WTC11 (cell line): ENCODE data around the gene INHA. TPM values are rescaled to one million over a fixed set of nuclear protein-coding genes. Genes with fewer than 3 reads are reported as not detected.

ENCODE experiments used
- ATAC-seq: fragments of 200-7000 bp; cut with Tn5 transposase; 2 replicates; pipeline ENCODE4 v1.10.0; 2021; ENCODE audit warnings: mild to moderate bottlenecking, moderate library complexity
- CTCF ChIA-PET: fragments of 300-600 bp; sonication (Branson Sonifier 250); formaldehyde crosslinking; loops from one replicate; lab custom pipeline; 2021; ENCODE audit warnings: antibody characterized with exemption; lab: Charles Lee
- POLR2A ChIA-PET: fragments of 350-600 bp; sonication (Branson Sonifier 250); formaldehyde crosslinking; loops from one replicate; lab custom pipeline; 2021; ENCODE audit warnings: antibody characterized with exemption; lab: Charles Lee
- DNase-seq: peaks from one replicate; pipeline ENCODE4 v3.0.0; 2021; ENCODE audit warnings: low spot score
- H3K27ac Mint-ChIP-seq: 2 replicates; pipeline ENCODE4 v1.8.0; 2021; ENCODE audit warnings: mixed read lengths
- H3K27me3 Mint-ChIP-seq: 2 replicates; pipeline ENCODE4 v1.8.0; 2021; ENCODE audit warnings: low read depth, mild to moderate bottlenecking, moderate library complexity, mixed read lengths
- H3K36me3 Mint-ChIP-seq: 2 replicates; pipeline ENCODE4 v1.8.0; 2021; ENCODE audit warnings: mixed read lengths
- H3K4me1 Mint-ChIP-seq: 2 replicates; pipeline ENCODE4 v1.8.0; 2022; ENCODE audit warnings: mixed read lengths
- H3K4me3 Mint-ChIP-seq: 2 replicates; pipeline ENCODE4 v1.8.0; 2021; ENCODE audit warnings: mild to moderate bottlenecking, moderate library complexity, mixed read lengths
- H3K9me3 Mint-ChIP-seq: 2 replicates; pipeline ENCODE4 v1.8.0; 2021; ENCODE audit warnings: mixed read lengths
- CDX4 ChIP-seq: fragments of 250-450 bp; sonication (Bioruptor Pico); IDR thresholded peaks from 2 replicates; pipeline ENCODE4 v1.9.0; 2021; ENCODE audit warnings: moderate library complexity, mild to moderate bottlenecking, inconsistent platforms, borderline replicate concordance
- ELF4 ChIP-seq: sonication (generic); formaldehyde crosslinking; IDR thresholded peaks from 2 replicates; pipeline ENCODE4 v1.8.1; 2022; ENCODE audit warnings: low read depth, mild to moderate bottlenecking, moderate library complexity, missing genetic modification reagents
- FOXJ3 ChIP-seq: sonication (generic); formaldehyde crosslinking; IDR thresholded peaks from 2 replicates; pipeline ENCODE4 v1.9.0; 2021; ENCODE audit warnings: missing genetic modification reagents, mild to moderate bottlenecking, borderline replicate concordance
- FOXP4 ChIP-seq: sonication (generic); formaldehyde crosslinking; IDR thresholded peaks from 2 replicates; pipeline ENCODE4 v1.8.0; 2022; ENCODE audit warnings: mild to moderate bottlenecking, missing genetic modification reagents
- GABPB1 ChIP-seq: sonication (generic); formaldehyde crosslinking; IDR thresholded peaks from 2 replicates; pipeline ENCODE4 v1.8.1; 2023; ENCODE audit warnings: mild to moderate bottlenecking, missing genetic modification reagents
- GRHL2 ChIP-seq: fragments of 250-450 bp; sonication (Bioruptor Pico); IDR thresholded peaks from 2 replicates; pipeline ENCODE4 v1.8.0; 2022; ENCODE audit warnings: mild to moderate bottlenecking, moderate library complexity; ENCODE audit not compliant: insufficient replicate concordance, severe bottlenecking
- HMGA2 ChIP-seq: fragments of 250-450 bp; sonication (Bioruptor Pico); IDR thresholded peaks from 2 replicates; pipeline ENCODE4 v1.4.0; 2021; ENCODE audit warnings: mild to moderate bottlenecking, moderate library complexity
- MAX ChIP-seq: sonication (generic); formaldehyde crosslinking; IDR thresholded peaks from 2 replicates; pipeline ENCODE4 v1.8.0; 2022; ENCODE audit warnings: mild to moderate bottlenecking, missing genetic modification reagents
- MYBL2 ChIP-seq: sonication (generic); formaldehyde crosslinking; IDR thresholded peaks from 2 replicates; pipeline ENCODE4 v1.8.1; 2023; ENCODE audit warnings: mild to moderate bottlenecking, moderate library complexity, missing genetic modification reagents
- NFATC4 ChIP-seq: fragments of 250-450 bp; sonication (Bioruptor Pico); IDR thresholded peaks from 2 replicates; pipeline ENCODE4 v1.9.0; 2021; ENCODE audit warnings: mild to moderate bottlenecking
- NFYB ChIP-seq: sonication (generic); formaldehyde crosslinking; conservative IDR thresholded peaks from 2 replicates; pipeline ENCODE4 v1.8.0; 2022; ENCODE audit warnings: low read depth, missing genetic modification reagents
- NR1H2 ChIP-seq: sonication (generic); formaldehyde crosslinking; IDR thresholded peaks from 2 replicates; pipeline ENCODE4 v1.9.0; 2021; ENCODE audit warnings: mild to moderate bottlenecking, moderate library complexity, missing genetic modification reagents
- NR3C1 ChIP-seq: sonication (generic); formaldehyde crosslinking; conservative IDR thresholded peaks from 2 replicates; pipeline ENCODE4 v1.8.1; 2023; ENCODE audit warnings: low read depth, mild to moderate bottlenecking, missing genetic modification reagents
- TCF7 ChIP-seq: sonication (generic); formaldehyde crosslinking; IDR thresholded peaks from 2 replicates; pipeline ENCODE4 v1.8.0; 2022; ENCODE audit warnings: mild to moderate bottlenecking, low read depth, missing genetic modification reagents, moderate library complexity
- TEAD1 ChIP-seq: sonication (generic); formaldehyde crosslinking; IDR thresholded peaks from 2 replicates; pipeline ENCODE4 v1.8.0; 2022; ENCODE audit warnings: mild to moderate bottlenecking, missing genetic modification reagents
- ZBTB21 ChIP-seq: sonication (generic); formaldehyde crosslinking; IDR thresholded peaks from 2 replicates; pipeline ENCODE4 v1.8.1; 2023; ENCODE audit warnings: mild to moderate bottlenecking, missing genetic modification reagents, borderline replicate concordance
- total RNA-seq: library from RNA; stranded (reverse); gene quantifications from 3 replicates; pipeline ENCODE4 v1.2.3, GENCODE V29; 2021
- TF ChIP-seq, protein P1 (sequence below): sonication (generic); formaldehyde crosslinking; IDR thresholded peaks from 2 replicates; pipeline ENCODE4 v1.8.0; 2023; ENCODE audit warnings: missing genetic modification reagents, mild to moderate bottlenecking, borderline replicate concordance
- TF ChIP-seq, protein P2 (sequence below): sonication (generic); formaldehyde crosslinking; IDR thresholded peaks from 2 replicates; pipeline ENCODE4 v1.8.0; 2022; ENCODE audit warnings: mild to moderate bottlenecking, missing genetic modification reagents

Gene INHA
- total RNA-seq, 1 experiment from 2014 or later: 1.4 TPM

DNA sequence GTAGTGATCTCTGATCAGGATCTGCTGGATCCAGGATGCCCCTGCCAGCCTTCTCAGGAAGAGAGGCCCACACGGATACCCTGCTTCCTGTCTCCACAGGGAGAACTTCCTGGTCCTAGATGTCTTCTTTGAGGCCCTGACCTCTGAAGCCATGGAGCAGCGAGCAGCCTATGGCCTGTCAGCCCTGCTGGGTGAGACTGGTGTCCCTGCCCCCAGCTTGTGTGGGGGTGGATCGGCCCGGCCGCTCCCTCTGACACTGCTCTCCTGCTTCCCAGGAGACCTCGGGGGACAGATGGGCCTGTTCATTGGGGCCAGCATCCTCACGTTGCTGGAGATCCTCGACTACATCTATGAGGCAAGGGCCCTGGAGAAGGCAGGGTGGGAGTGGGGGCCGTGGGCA lies 35.1 kb upstream of the INHA start:
- no peaks in the 10 kb centered on the region for H3K9me3 Mint-ChIP-seq
- no peak overlapping the region for H3K27ac Mint-ChIP-seq
- peaks cover 22% of the 10 kb centered on the region for H3K36me3 Mint-ChIP-seq
- ChIA-PET CTCF (interaction anchor here (0.8 to 41.3 kb wide), 18 partner anchors 10 to 152 kb away, joined by 3 to 2316 read pairs (median 7); partner anchors contain the start of genes DNPEP and GMPPA), POLR2A (interaction anchor here (1.1 to 1.3 kb wide), 2 partner anchors 25 to 34 kb away, joined by 3 read pairs; partner anchors contain the start of gene OBSL1)
- no peak for ATAC-seq
- no peak for DNase-seq
- no peak for TF ChIP-seq CDX4 (CRISPR knock-in tag)
- TF ChIP-seq NFATC4 (CRISPR knock-in tag): no peak
- TF ChIP-seq NFYB (CRISPR knock-in tag): no peak
- no peak for TF ChIP-seq NR3C1 (CRISPR knock-in tag)
- TF ChIP-seq, protein P1, sequence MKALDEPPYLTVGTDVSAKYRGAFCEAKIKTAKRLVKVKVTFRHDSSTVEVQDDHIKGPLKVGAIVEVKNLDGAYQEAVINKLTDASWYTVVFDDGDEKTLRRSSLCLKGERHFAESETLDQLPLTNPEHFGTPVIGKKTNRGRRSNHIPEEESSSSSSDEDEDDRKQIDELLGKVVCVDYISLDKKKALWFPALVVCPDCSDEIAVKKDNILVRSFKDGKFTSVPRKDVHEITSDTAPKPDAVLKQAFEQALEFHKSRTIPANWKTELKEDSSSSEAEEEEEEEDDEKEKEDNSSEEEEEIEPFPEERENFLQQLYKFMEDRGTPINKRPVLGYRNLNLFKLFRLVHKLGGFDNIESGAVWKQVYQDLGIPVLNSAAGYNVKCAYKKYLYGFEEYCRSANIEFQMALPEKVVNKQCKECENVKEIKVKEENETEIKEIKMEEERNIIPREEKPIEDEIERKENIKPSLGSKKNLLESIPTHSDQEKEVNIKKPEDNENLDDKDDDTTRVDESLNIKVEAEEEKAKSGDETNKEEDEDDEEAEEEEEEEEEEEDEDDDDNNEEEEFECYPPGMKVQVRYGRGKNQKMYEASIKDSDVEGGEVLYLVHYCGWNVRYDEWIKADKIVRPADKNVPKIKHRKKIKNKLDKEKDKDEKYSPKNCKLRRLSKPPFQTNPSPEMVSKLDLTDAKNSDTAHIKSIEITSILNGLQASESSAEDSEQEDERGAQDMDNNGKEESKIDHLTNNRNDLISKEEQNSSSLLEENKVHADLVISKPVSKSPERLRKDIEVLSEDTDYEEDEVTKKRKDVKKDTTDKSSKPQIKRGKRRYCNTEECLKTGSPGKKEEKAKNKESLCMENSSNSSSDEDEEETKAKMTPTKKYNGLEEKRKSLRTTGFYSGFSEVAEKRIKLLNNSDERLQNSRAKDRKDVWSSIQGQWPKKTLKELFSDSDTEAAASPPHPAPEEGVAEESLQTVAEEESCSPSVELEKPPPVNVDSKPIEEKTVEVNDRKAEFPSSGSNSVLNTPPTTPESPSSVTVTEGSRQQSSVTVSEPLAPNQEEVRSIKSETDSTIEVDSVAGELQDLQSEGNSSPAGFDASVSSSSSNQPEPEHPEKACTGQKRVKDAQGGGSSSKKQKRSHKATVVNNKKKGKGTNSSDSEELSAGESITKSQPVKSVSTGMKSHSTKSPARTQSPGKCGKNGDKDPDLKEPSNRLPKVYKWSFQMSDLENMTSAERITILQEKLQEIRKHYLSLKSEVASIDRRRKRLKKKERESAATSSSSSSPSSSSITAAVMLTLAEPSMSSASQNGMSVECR: no peak
- no peak for TF ChIP-seq FOXJ3
- TF ChIP-seq ELF4 (CRISPR knock-in tag): no peak
- TF ChIP-seq GABPB1 (CRISPR knock-in tag): no peak
- no peak for TF ChIP-seq MAX
- TF ChIP-seq, protein P2, sequence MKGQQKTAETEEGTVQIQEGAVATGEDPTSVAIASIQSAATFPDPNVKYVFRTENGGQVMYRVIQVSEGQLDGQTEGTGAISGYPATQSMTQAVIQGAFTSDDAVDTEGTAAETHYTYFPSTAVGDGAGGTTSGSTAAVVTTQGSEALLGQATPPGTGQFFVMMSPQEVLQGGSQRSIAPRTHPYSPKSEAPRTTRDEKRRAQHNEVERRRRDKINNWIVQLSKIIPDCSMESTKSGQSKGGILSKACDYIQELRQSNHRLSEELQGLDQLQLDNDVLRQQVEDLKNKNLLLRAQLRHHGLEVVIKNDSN: no peak
- TF ChIP-seq NR1H2 (CRISPR knock-in tag): no peak
- no peak for TF ChIP-seq HMGA2
- TF ChIP-seq TEAD1: no peak
- no peak for TF ChIP-seq TCF7 (CRISPR knock-in tag)
- no peak for TF ChIP-seq MYBL2
- TF ChIP-seq GRHL2 (CRISPR knock-in tag): no peak
- TF ChIP-seq ZBTB21 (CRISPR knock-in tag): no peak
- no peak for TF ChIP-seq FOXP4 (CRISPR knock-in tag)
- H3K4me1 Mint-ChIP-seq: peaks cover 19% of the 10 kb centered on the region
- no peak overlapping the region for H3K4me3 Mint-ChIP-seq
- H3K27me3 Mint-ChIP-seq: no peaks in the 10 kb centered on the region; the same call in 1 of the 2 replicates
